ENCODE data around the gene CMC4. TPM values are rescaled to one million over a fixed set of nuclear protein-coding genes. Genes with fewer than 3 reads are reported as not detected.

The CMC4 gene, protein sequence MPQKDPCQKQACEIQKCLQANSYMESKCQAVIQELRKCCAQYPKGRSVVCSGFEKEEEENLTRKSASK
- 3.1 TPM for polyA plus RNA-seq (2012; ENCODE audit: insufficient read length, low read depth)

DNA sequence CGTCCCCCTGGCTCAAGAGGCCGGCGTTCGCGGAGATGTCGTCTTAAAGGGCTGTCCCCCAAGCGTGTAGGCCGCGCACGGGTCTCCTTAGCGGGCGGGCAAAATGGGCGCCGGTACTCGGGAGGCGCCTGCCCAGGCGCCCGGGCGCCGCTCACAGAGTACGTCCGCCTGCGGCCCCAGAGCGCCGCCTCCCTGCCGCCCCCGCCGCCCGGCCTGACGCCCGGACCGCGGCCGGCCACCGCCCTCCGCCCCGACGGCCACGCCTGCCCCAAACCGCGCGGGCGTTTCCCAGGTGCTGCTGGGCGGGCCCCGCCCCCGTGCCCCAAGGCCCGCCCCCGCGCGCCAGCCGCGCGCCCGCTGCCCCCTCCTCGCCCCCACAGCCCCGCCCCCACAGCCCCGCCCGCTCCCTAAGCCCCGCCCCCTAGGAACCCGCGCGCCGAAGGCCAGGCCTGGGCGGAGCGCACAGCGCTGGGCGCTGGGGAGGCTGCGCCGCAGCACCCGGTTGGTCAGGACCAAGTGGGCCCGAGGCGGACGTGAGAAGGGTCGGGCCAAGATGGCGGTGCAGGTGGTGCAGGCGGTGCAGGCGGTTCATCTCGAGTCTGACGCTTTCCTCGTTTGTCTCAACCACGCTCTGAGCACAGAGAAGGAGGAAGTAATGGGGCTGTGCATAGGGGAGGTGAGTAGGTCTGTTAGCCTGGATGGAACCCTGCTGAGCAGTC is at the start of gene CMC4, which contains the start of the genes BRCC3 and MTCP1:
Gene CMC4 (minus strand): TSS at position 162 of the 719 bp plus-strand sequence. CDS start 7,113 bp downstream, outside the sequence.
Gene BRCC3 (plus strand): TSS at position 534 of the 719 bp plus-strand sequence. CDS start 20 bp downstream, at position 554.
Gene MTCP1 (minus strand): TSS at position 162 of the 719 bp plus-strand sequence. CDS start 5,126 bp downstream, outside the sequence.
- no peak for TF ChIP-seq SIN3A (IDR thresholded peaks at IDR 0.05; ENCODE audit: borderline replicate concordance, insufficient read depth, low read length)
- TF ChIP-seq, protein P1, sequence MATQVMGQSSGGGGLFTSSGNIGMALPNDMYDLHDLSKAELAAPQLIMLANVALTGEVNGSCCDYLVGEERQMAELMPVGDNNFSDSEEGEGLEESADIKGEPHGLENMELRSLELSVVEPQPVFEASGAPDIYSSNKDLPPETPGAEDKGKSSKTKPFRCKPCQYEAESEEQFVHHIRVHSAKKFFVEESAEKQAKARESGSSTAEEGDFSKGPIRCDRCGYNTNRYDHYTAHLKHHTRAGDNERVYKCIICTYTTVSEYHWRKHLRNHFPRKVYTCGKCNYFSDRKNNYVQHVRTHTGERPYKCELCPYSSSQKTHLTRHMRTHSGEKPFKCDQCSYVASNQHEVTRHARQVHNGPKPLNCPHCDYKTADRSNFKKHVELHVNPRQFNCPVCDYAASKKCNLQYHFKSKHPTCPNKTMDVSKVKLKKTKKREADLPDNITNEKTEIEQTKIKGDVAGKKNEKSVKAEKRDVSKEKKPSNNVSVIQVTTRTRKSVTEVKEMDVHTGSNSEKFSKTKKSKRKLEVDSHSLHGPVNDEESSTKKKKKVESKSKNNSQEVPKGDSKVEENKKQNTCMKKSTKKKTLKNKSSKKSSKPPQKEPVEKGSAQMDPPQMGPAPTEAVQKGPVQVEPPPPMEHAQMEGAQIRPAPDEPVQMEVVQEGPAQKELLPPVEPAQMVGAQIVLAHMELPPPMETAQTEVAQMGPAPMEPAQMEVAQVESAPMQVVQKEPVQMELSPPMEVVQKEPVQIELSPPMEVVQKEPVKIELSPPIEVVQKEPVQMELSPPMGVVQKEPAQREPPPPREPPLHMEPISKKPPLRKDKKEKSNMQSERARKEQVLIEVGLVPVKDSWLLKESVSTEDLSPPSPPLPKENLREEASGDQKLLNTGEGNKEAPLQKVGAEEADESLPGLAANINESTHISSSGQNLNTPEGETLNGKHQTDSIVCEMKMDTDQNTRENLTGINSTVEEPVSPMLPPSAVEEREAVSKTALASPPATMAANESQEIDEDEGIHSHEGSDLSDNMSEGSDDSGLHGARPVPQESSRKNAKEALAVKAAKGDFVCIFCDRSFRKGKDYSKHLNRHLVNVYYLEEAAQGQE (IDR thresholded peaks at IDR 0.05; ENCODE audit: insufficient read depth in 1 of 2, low read depth in 2 of 2, low read length in 2 of 2), result 0 out of 4 replicates have a peak, but pooled peaks of 1 of the 2 experiments have one; percentile 25
- peak; percentile 6 for TF ChIP-seq FOXP2 (optimal IDR thresholded peaks at IDR 0.05; ENCODE audit: borderline replicate concordance, extremely low read depth, extremely low read length, insufficient read depth)
- TF ChIP-seq TAF1 (IDR thresholded peaks at IDR 0.05; ENCODE audit: borderline replicate concordance, insufficient read depth, low read length), result peak; percentile 63
- peak; percentile 66 for TF ChIP-seq POLR2AphosphoS5 (IDR thresholded peaks at IDR 0.05; ENCODE audit: low read depth, low read length)

- TF ChIP-seq SIN3A (IDR thresholded peaks at IDR 0.05; ENCODE audit: borderline replicate concordance, insufficient read depth, low read length), result no peak
- no peak for TF ChIP-seq TAF1 (IDR thresholded peaks at IDR 0.05; ENCODE audit: borderline replicate concordance, insufficient read depth, low read length)
- TF ChIP-seq POLR2AphosphoS5 (IDR thresholded peaks at IDR 0.05; ENCODE audit: low read depth, low read length), result no peak
- TF ChIP-seq, protein P1 (IDR thresholded peaks at IDR 0.05; ENCODE audit: insufficient read depth in 1 of 2, low read depth in 2 of 2, low read length in 2 of 2), result no peak
- no peak for TF ChIP-seq FOXP2 (optimal IDR thresholded peaks at IDR 0.05; ENCODE audit: borderline replicate concordance, extremely low read depth, extremely low read length, insufficient read depth)
Observed at GRCh38 chrX:155115174-155115819, 44.4 kb upstream of the CMC4 start.

- TF ChIP-seq FOXP2 (optimal IDR thresholded peaks at IDR 0.05; ENCODE audit: borderline replicate concordance, extremely low read depth, extremely low read length, insufficient read depth) (no peak), SIN3A (IDR thresholded peaks at IDR 0.05; ENCODE audit: borderline replicate concordance, insufficient read depth, low read length) (no peak), TAF1 (IDR thresholded peaks at IDR 0.05; ENCODE audit: borderline replicate concordance, insufficient read depth, low read length) (no peak), POLR2AphosphoS5 (IDR thresholded peaks at IDR 0.05; ENCODE audit: low read depth, low read length) (no peak)
- TF ChIP-seq, protein P1 (IDR thresholded peaks at IDR 0.05; ENCODE audit: insufficient read depth in 1 of 2, low read depth in 2 of 2, low read length in 2 of 2), result no peak
Observed at GRCh38 chrX:155113097-155113496, 42.2 kb upstream of the CMC4 start.

- TF ChIP-seq TAF1 (IDR thresholded peaks at IDR 0.05; ENCODE audit: borderline replicate concordance, insufficient read depth, low read length) (no peak), SIN3A (IDR thresholded peaks at IDR 0.05; ENCODE audit: borderline replicate concordance, insufficient read depth, low read length) (no peak), FOXP2 (optimal IDR thresholded peaks at IDR 0.05; ENCODE audit: borderline replicate concordance, extremely low read depth, extremely low read length, insufficient read depth) (no peak), POLR2AphosphoS5 (IDR thresholded peaks at IDR 0.05; ENCODE audit: low read depth, low read length) (no peak)
- TF ChIP-seq, protein P1 (IDR thresholded peaks at IDR 0.05; ENCODE audit: insufficient read depth in 1 of 2, low read depth in 2 of 2, low read length in 2 of 2), result no peak
Observed at GRCh38 chrX:155112171-155112570, 41.2 kb upstream of the CMC4 start.

Data from PFSK-1 (cell line).